ENCODE measurements around the gene RMND5B. TPM values are rescaled to one million over a fixed set of nuclear protein-coding genes. Genes with fewer than 3 reads are reported as not detected.

Gene RMND5B
- total and polyA plus RNA-seq, 2 of the 13 experiments (the other 11 are each of a cell fraction or from before 2014, with no cell fraction given) = 18.6 to 20.4 TPM

DNA sequence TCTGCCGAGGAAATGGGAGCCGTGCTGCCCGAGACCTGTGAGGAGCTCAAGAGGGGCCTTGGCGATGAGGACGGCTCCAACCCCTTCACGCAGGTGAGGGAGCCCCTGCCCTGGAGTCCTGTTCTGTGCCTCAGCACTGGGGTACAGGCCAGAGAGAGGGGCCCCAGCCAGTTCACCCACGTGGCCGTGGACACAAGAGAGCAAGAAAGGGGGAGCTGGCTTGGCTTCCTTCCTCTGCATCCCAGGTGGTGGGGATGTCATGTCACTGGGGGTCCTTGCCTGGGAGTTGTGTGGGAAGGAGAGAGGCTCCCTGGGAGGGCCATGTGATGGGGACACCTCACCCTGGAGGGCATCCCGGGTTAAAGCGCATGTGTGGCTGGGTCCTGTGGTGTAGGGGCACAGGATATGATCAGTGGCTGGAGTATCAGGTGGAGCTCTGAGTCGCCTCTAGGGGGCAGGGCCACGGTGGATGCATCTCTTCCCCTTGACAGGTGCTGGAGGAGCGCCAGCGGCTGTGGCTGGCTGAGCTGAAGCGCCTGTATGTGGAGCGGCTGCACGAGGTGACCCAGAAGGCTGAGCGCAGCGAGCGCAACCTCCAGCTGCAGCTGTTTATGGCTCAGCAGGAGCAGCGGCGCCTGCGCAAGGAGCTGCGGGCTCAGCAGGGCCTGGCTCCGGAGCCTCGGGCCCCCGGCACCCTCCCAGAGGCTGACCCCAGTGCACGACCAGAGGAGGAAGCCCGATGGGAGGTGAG lies 10.0 kb upstream of the RMND5B start (continued):
- TF ChIP-seq, protein P1, sequence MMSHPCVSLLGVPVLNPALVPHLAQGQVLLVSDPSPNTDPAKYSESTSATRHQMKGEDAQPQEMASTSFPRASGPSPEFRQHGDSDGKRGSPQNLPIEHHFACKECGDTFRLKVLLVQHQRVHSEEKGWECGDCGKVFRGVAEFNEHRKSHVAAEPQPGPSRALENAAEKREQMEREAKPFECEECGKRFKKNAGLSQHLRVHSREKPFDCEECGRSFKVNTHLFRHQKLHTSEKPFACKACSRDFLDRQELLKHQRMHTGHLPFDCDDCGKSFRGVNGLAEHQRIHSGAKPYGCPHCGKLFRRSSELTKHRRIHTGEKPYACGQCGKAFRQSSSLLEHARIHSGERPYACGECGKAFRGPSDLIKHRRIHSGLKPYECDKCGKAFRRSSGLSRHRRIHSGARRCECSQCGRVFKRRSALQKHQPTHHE (CRISPR knock-in tag; IDR thresholded peaks at IDR 0.05; ENCODE audit: borderline replicate concordance) = no peak
- TF ChIP-seq ZMYM2 (CRISPR knock-in tag; IDR thresholded peaks at IDR 0.05) = no peak
- 0 out of 2 replicates have a peak, but pooled peaks have one; percentile 52 for TF ChIP-seq PITX1 (CRISPR knock-in tag; IDR thresholded peaks at IDR 0.05)
- TF ChIP-seq, protein P2, sequence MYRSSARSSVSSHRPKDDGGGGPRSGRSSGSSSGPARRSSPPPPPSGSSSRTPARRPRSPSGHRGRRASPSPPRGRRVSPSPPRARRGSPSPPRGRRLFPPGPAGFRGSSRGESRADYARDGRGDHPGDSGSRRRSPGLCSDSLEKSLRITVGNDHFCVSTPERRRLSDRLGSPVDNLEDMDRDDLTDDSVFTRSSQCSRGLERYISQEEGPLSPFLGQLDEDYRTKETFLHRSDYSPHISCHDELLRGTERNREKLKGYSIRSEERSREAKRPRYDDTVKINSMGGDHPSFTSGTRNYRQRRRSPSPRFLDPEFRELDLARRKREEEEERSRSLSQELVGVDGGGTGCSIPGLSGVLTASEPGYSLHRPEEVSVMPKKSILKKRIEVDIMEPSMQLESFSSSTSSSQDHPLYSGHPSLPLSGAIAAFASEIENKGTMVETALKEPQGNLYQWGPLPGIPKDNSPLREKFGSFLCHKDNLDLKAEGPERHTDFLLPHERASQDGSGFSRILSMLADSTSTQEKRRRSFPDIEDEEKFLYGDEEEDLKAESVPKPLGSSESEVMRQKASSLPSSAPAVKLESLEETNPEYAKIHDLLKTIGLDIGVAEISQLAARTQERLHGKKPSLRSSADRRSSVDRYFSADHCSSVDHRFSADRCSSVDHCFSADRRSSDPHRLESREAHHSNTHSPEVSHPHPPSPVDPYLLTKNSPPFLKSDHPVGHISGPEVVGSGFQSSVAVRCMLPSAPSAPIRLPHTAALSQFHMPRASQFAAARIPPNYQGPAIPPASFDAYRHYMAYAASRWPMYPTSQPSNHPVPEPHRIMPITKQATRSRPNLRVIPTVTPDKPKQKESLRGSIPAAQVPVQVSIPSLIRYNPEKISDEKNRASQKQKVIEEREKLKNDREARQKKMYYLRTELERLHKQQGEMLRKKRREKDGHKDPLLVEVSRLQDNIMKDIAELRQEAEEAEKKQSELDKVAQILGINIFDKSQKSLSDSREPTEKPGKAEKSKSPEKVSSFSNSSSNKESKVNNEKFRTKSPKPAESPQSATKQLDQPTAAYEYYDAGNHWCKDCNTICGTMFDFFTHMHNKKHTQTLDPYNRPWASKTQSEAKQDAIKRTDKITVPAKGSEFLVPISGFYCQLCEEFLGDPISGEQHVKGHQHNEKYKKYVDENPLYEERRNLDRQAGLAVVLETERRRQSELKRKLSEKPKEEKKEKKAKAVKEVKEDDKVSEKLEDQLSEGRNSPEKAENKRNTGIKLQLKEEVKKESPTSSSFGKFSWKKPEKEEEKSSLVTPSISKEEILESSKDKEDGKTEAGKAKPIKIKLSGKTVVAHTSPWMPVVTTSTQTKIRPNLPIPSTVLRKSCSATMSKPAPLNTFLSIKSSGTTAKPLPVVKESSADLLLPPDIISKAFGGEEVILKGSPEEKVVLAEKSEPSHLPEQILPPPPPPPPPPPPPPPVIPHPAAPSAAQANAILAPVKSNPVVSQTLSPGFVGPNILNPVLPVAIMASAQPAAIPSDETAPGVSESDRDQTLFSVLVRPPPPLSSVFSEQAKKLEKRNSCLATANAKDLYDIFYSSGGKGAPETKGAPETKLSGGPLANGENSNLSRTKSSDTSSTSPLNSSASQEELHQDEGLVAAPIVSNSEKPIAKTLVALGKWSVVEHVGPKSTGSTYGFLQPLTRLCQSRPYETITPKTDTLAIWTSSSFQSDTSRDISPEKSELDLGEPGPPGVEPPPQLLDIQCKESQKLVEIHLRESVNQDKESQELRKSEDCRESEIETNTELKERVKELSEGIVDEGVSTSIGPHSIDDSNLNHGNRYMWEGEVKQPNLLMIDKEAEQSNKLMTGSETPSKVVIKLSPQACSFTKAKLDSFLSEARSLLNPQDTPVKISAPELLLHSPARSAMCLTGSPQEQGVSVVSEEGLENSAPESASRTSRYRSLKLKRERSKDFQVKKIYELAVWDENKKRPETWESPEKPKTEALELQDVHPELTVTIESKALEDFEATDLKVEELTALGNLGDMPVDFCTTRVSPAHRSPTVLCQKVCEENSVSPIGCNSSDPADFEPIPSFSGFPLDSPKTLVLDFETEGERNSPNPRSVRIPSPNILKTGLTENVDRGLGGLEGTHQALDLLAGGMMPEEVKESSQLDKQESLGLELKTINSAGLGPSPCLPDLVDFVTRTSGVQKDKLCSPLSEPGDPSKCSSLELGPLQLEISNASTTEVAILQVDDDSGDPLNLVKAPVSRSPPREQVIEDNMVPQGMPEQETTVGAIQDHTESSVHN (CRISPR knock-in tag; IDR thresholded peaks at IDR 0.05) = no peak
- TF ChIP-seq MED8 (CRISPR knock-in tag; IDR thresholded peaks at IDR 0.05; ENCODE audit: insufficient replicate concordance) = no peak
- TF ChIP-seq, protein P3, sequence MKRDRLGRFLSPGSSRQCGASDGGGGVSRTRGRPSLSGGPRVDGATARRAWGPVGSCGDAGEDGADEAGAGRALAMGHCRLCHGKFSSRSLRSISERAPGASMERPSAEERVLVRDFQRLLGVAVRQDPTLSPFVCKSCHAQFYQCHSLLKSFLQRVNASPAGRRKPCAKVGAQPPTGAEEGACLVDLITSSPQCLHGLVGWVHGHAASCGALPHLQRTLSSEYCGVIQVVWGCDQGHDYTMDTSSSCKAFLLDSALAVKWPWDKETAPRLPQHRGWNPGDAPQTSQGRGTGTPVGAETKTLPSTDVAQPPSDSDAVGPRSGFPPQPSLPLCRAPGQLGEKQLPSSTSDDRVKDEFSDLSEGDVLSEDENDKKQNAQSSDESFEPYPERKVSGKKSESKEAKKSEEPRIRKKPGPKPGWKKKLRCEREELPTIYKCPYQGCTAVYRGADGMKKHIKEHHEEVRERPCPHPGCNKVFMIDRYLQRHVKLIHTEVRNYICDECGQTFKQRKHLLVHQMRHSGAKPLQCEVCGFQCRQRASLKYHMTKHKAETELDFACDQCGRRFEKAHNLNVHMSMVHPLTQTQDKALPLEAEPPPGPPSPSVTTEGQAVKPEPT (CRISPR knock-in tag; IDR thresholded peaks at IDR 0.05; ENCODE audit: low read depth) = no peak
- no peak for TF ChIP-seq JDP2 (CRISPR knock-in tag; IDR thresholded peaks at IDR 0.05; ENCODE audit: borderline replicate concordance)
- TF ChIP-seq KDM2A (CRISPR knock-in tag; IDR thresholded peaks at IDR 0.05; ENCODE audit: borderline replicate concordance, low read depth) = peak; percentile 53; the same call in 1 of the 2 replicates
- peak; percentile 54 for TF ChIP-seq MYC (CRISPR knock-in tag; IDR thresholded peaks at IDR 0.05; ENCODE audit: borderline replicate concordance)
- TF ChIP-seq JARID2 (CRISPR knock-in tag; IDR thresholded peaks at IDR 0.05; ENCODE audit: insufficient replicate concordance) = peak; percentile 39
- no peak for TF ChIP-seq MTA1 (CRISPR knock-in tag; IDR thresholded peaks at IDR 0.05; ENCODE audit: borderline replicate concordance)
- TF ChIP-seq HMG20B (CRISPR knock-in tag; conservative IDR thresholded peaks at IDR 0.05) = no peak
- no peak for TF ChIP-seq ZEB1 (IDR thresholded peaks at IDR 0.05; ENCODE audit: insufficient replicate concordance, low read depth)
- no peak for TF ChIP-seq ZNF354B (CRISPR knock-in tag; IDR thresholded peaks at IDR 0.05)
- peak; percentile 79 for TF ChIP-seq RNF2 (conservative IDR thresholded peaks at IDR 0.05; ENCODE audit: low read depth)
- TF ChIP-seq MTF2 (CRISPR knock-in tag; IDR thresholded peaks at IDR 0.05; ENCODE audit: borderline replicate concordance) = no peak

Data from HepG2 (cell line).